NCI-H1105 (cell line): ENCODE results near the gene EDEM1.

Source experiments
- DNase-seq: peaks from one replicate; lab custom pipeline; 2025; lab: John Stamatoyannopoulos, UW

EDEM1 gene

DNA sequence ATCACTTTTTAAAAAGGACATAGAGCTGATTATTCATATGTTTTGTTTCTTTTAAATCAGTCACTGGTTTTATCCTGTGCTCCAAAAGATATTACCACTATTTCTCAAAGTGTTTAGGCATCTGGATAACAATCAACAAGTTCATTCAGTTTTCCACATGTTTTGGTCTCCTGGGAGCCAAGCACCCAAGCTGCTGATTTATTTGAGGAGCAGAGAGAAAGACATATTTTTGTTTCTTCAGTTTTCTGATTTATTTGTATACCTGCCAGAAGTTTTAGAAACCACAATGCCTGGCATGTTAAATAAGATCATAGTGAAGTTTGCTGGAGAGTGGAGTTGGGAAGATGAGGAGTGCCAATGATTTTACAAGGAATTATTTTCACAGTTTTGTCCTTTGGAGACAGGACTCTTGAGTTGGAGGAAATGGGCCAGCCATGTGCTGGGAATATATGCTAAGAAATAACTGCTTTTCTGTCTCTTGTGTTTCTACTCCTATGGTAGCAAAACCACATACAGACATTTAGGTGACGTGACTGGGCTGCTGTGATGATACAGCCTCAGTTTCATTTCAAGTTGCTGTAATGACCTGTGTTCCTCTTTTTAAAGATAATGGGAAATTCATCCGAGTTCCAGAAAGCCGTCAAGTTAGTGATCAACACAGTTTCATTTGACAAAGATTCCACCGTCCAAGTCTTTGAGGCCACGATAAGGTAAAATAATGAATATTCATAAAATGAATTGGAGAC, 11.7 kb downstream of the EDEM1 start:
- no peak for DNase-seq

GRCh38 chr3:5201536-5201935, 14.0 kb downstream of the EDEM1 start:
- DNase-seq, result no peak

DNA sequence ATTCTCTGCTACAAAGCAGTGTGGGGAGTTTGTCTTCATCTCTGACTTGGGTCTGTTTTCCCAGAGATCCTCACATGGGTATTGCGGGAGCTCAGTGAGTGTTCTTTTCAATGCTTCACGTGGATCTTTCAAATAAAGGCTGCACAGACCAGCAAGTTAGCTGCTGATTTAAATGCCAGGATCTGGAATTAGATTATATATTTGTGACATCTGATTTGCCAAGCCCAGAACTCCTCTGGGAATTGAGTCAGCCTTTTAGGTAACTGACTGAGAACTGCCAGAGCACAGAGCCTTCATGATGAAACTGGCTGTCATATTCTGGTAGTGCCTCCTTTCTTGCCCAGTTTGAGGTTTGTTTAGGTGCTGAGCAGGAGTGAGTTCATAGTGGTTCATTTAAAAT, 14.7 kb downstream of the EDEM1 start:
- DNase-seq, result no peak

GRCh38 chr3:5205165-5205941, 17.8 kb downstream of the EDEM1 start:
- no peak for DNase-seq

DNA sequence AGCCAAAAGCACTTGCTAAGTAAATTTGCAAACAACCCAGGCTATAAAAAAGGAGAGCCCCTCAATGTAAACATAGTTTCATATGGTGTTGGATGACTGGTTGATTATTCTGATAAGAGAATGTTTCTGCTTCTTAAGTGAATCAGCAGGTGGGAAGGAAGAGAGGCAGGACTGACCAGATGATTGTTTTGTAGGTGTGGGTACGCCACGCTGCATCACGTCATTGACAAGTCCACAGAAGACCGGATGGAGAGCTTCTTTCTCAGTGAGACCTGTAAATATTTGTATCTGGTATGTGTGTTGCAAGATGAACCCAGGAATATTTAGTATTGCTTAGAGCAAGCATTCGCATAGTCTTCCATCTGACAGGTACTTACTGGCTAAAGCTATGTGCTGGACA, 23.4 kb downstream of the EDEM1 start:
- DNase-seq, result no peak

DNA sequence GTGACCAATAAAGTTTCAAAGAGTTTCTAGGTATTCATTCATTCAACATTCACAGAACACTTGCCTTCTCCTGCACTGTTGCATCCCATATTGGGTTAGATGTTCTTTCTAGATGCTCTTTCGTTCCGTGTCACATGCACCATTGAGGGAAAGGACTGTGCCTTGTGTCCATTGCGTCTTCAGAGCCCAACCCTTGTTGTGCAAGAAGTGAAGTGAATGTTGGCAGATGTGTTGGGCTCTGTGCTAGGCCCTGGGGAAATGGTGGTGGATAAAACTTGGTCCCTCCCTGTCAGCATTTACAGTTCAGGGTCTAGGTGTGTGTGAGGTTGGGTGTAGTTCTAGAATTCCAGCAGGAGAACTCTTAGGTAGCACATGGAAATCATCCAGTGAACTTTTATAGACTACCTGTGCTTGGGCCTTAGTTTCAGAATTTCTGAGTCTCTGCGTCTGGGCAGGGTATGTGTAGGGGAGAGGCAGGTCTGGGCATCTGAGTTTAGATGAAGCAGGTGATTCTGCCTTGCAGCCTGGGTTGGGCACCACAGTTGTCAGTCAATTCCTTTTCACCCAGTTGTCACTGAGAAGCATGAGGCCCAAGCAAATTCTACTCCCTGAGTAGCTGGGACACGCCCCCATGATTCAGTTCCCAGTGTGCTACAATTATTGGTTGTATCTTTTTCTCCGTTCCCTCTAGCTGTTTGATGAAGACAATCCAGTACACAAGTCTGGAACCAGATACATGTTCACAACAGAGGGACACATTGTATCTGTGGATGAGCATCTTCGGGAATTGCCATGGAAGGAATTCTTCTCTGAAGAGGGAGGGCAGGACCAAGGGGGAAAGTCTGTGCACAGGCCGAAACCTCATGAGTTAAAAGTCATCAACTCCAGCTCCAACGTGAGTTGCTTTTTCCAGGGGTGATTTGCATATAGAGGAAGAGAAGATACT, 25.4 kb downstream of the EDEM1 start:
- DNase-seq, result no peak

GRCh38 chr3:5213574-5213966, 26.1 kb downstream of the EDEM1 start:
- DNase-seq, result no peak

DNA sequence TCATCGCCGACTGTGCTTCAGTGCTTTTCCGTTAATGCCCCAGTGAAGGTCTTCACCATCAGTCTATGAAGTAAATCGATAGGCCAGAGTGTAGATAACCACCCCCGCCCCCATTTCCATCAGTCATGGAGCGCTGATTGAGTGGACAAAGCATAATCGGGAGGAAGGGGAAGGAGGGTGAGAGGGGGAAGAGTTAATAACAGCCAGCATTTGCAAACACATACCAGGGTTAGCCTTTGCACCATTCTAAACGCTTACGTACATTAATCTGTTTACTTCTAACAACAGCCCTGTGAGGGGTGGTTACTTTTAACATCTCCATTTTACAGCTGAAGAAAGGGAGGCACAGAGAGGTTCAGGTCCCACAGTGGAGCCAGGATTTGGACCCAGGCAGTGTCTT, 26.8 kb downstream of the EDEM1 start:
- DNase-seq, result no peak

DNA sequence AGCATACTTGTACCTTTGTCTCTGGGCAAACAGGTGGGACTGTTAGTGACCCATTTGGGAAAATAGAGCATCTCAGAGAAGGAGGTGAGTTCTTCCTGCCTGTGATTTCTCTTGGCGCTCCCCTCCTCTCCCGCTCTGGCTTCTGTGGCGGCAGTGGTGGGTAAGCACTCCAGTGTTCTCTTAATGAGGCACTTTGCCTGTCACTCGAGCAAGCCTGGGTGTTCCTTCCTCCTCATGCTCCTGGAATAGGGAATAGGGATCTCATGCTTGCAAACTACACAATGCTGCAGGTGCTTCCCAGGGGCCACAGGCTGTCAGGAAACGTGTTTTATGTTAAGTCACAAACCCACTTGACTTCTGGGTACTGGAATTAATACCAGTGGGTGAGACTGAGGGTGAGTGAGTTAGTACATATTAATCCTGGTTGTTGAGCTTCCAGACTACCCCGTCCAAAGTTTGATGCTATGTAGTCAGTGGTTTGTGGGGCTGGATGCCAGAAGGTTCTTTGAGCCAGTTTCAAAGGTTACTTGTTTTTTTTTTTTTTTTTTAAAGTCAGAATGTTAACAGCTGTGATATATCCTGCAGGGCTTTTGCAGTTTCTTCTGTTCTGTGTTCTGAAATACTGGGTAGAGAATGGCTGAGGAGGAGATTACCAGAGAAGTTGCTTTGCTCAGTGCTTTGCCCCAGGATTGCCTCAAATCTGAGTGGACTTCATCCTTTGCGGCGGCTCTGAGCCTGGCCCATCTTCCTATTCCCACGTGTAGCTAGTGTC, 30.5 kb downstream of the EDEM1 start:
- DNase-seq, result no peak

GRCh38 chr3:5218815-5219214, 31.3 kb downstream of the EDEM1 start:
- no peak for DNase-seq

- no peak for DNase-seq
Measured at GRCh38 chr3:5219216-5219615, 31.7 kb downstream of the EDEM1 start.

DNA sequence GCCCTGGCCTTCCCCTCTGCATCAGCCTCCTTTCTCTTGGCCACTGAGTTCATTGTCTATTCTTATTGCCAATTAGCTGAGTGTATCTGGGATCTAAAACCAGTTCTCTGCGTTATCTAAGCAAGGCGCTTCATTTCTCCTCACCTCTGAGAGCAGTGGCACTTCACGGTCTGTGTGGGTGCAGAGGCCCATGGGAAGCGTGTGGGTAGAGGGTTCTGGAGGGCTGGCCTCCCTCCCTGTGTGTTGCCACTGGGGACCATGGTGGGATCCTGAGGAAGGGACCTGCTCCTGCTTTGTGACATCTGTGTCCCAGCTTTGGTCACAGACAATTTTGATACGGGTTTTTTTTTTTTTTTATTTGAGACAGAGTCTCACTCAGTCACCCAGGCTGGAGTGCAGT, 32.7 kb downstream of the EDEM1 start:
- DNase-seq, result no peak

DNA sequence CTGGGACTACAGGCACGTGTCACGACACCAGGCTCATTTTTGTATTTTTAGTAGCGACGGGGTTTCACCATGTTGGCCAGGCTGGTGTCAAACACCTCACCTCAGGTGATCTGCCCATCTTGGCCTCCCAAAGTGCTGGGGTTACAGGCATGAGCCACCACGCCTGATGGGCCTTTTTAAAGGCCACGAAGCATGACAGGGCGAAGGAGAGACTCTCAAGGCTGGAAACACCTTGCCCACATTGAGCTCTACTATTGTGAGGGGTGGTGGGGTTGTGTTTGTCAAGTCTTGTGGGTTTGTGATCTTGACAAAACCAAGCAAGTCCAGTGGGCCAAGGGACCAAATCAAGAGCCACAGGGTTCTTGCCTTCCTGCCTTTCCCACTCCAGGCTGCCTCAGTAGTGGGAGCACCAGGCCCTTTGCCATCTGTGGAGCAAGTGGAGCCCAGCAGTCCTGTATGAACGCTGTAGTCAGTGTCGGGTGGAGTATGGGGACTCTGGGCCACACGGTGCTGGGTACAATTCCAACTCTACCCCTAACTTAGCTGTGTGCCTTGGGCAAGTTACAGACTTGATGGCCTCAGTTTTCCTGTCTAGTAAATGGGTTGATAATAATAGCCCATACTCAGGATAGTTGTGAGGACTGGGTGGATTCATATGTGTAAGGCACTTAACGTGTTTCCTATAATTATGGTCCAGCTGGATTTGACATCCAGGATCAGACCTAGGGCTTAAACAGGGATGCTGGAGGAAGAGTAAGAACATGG, 33.3 kb downstream of the EDEM1 start:
- DNase-seq, result no peak

GRCh38 chr3:5221701-5222100, 34.2 kb downstream of the EDEM1 start:
- DNase-seq, result no peak

- DNase-seq, result no peak
Measured at GRCh38 chr3:5222283-5223005, 34.9 kb downstream of the EDEM1 start.

- DNase-seq, result no peak
Measured at GRCh38 chr3:5226783-5227182, 39.3 kb downstream of the EDEM1 start.

GRCh38 chr3:5227812-5228211, 40.3 kb downstream of the EDEM1 start:
- no peak for DNase-seq

GRCh38 chr3:5229414-5229813, 41.9 kb downstream of the EDEM1 start:
- DNase-seq, result no peak

GRCh38 chr3:5231074-5231473, 43.6 kb downstream of the EDEM1 start:
- no peak for DNase-seq

GRCh38 chr3:5231487-5231886, 44.0 kb downstream of the EDEM1 start:
- DNase-seq, result no peak
